ENCODE results near the gene SMOC1.

SMOC1 gene

GRCh38 chr14:69945912-69946311 is 66.7 kb downstream of the SMOC1 start:
- DNase-seq = no peak

GRCh38 chr14:69948351-69948750 is 69.1 kb downstream of the SMOC1 start:
- no peak for DNase-seq

GRCh38 chr14:69951263-69951662 is 72.0 kb downstream of the SMOC1 start:
- no peak for DNase-seq

- no peak for DNase-seq
These were observed 72.7 kb downstream of the SMOC1 start for GRCh38 chr14:69951935-69952334.

- no peak for DNase-seq
These were observed 74.2 kb downstream of the SMOC1 start for GRCh38 chr14:69953266-69953915.

GRCh38 chr14:69955855-69956845 is 76.9 kb downstream of the SMOC1 start:
- no peak for DNase-seq

GRCh38 chr14:69956970-69957369 is 77.8 kb downstream of the SMOC1 start:
- no peak for DNase-seq

- DNase-seq = no peak
These were observed 78.8 kb downstream of the SMOC1 start for GRCh38 chr14:69957986-69958385.

GRCh38 chr14:69959136-69959535 is 79.9 kb downstream of the SMOC1 start:
- DNase-seq = no peak

- DNase-seq = no peak
These were observed 81.1 kb downstream of the SMOC1 start for GRCh38 chr14:69960296-69960695.

GRCh38 chr14:69963966-69964365 is 84.8 kb downstream of the SMOC1 start:
- DNase-seq = no peak

GRCh38 chr14:69964841-69965240 is 85.6 kb downstream of the SMOC1 start:
- no peak for DNase-seq

GRCh38 chr14:69968132-69968531 is 88.9 kb downstream of the SMOC1 start:
- no peak for DNase-seq

- no peak for DNase-seq
These were observed 89.5 kb downstream of the SMOC1 start for GRCh38 chr14:69968681-69969080.

GRCh38 chr14:69972755-69973154 is 93.5 kb downstream of the SMOC1 start:
- no peak for DNase-seq

GRCh38 chr14:69973846-69974245 is 94.6 kb downstream of the SMOC1 start:
- no peak for DNase-seq

- no peak for DNase-seq
These were observed 100.7 kb downstream of the SMOC1 start for GRCh38 chr14:69979882-69980281.

- DNase-seq = no peak
These were observed 101.5 kb downstream of the SMOC1 start for GRCh38 chr14:69980457-69981425.

- DNase-seq = no peak
These were observed 103.1 kb downstream of the SMOC1 start for GRCh38 chr14:69982220-69982839.

GRCh38 chr14:69982886-69983285 is 103.7 kb downstream of the SMOC1 start:
- DNase-seq = no peak

GRCh38 chr14:69983317-69983716 is 104.1 kb downstream of the SMOC1 start:
- no peak for DNase-seq

- no peak for DNase-seq
These were observed 106.2 kb downstream of the SMOC1 start for GRCh38 chr14:69985463-69985862.
